Stomach (tissue), 4 donors: ENCODE results near the gene ZCWPW1.

Experiments used
- CTCF ChIP-seq, 7 experiments: fragments of 450-650 bp in 4 of 7; fragments of 200-600 bp in 3 of 7; sonication (generic) in 3 of 7; IDR thresholded peaks; one replicate each; pipeline ENCODE4 v1.5.1; 2016 to 2019; ENCODE audit warnings: antibody characterized with exemption in 7 of 7, control low read depth in 2 of 7, mild to moderate bottlenecking in 1 of 7
- POLR2A ChIP-seq, 4 donors: fragments of 450-650 bp; IDR thresholded peaks; one replicate each; pipeline ENCODE4 v1.6.1; 2016; ENCODE audit warnings: antibody characterized with exemption in 4 of 4, control low read depth in 2 of 4, mild to moderate bottlenecking in 1 of 4, moderate library complexity in 1 of 4
- POLR2AphosphoS5 ChIP-seq, 3 donors: sonication (generic); formaldehyde crosslinking; IDR thresholded peaks; one replicate each; pipeline ENCODE4 v1.6.1; 2016; ENCODE audit warnings: antibody characterized with exemption in 3 of 3

- no peak for TF ChIP-seq POLR2A (IDR thresholded peaks at IDR 0.05)
- TF ChIP-seq CTCF (IDR thresholded peaks at IDR 0.05): no peak
- no peak for TF ChIP-seq POLR2AphosphoS5 (IDR thresholded peaks at IDR 0.05)
Measured at GRCh38 chr7:100358027-100358856, 70.3 kb downstream of the ZCWPW1 start, which contains the start of gene PILRB.
